Measurements from ENCODE around the gene MAPKAPK2.

DNA sequence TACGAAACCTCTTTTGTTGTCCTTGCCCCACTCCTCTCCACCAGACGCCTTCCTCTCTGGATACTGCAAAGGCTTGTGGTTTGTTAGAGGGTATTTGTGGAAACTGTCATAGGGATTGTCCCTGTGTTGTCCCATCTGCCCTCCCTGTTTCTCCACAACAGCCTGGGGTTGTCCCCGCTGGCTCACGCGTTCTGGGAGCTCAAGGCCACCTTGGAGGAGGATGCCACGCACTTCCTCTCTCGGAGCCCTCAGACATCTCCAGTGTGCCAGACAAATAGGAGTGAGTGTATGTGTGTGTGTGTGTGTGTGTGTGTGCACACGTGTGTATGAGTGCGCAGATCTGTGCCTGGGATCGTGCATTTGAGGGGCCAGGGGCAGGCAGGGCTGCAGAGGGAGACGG lies 48.3 kb downstream of the MAPKAPK2 start:
- TF ChIP-seq POLR2A (IDR thresholded peaks at IDR 0.05) (no peak), POLR2AphosphoS5 (IDR thresholded peaks at IDR 0.05) (no peak), EP300 (IDR thresholded peaks at IDR 0.05) (no peak)
- TF ChIP-seq, protein P1, sequence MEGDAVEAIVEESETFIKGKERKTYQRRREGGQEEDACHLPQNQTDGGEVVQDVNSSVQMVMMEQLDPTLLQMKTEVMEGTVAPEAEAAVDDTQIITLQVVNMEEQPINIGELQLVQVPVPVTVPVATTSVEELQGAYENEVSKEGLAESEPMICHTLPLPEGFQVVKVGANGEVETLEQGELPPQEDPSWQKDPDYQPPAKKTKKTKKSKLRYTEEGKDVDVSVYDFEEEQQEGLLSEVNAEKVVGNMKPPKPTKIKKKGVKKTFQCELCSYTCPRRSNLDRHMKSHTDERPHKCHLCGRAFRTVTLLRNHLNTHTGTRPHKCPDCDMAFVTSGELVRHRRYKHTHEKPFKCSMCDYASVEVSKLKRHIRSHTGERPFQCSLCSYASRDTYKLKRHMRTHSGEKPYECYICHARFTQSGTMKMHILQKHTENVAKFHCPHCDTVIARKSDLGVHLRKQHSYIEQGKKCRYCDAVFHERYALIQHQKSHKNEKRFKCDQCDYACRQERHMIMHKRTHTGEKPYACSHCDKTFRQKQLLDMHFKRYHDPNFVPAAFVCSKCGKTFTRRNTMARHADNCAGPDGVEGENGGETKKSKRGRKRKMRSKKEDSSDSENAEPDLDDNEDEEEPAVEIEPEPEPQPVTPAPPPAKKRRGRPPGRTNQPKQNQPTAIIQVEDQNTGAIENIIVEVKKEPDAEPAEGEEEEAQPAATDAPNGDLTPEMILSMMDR (IDR thresholded peaks at IDR 0.05), result no peak

Data from sigmoid colon (tissue), 4 donors.